Mesenchymal stem cell (in vitro differentiated cells and primary cell): ENCODE measurements around the gene NDE1.
"Not testable (repeated sequence)": the region's sequence is repeated elsewhere in the genome, so short reads cannot be mapped to it uniquely, and the experiment has no call there.

Source experiments
- DNase-seq: peaks from one replicate; pipeline ENCODE4 v3.0.0-alpha.2; 2013
- H2AFZ ChIP-seq: one replicate; pipeline ENCODE4 v1.6.1; 2013; ENCODE audit warnings: low read depth, mild to moderate bottlenecking, control low read depth, inconsistent platforms, low read length, moderate library complexity
- H2AK5ac ChIP-seq: 2 replicates; pipeline ENCODE4 v1.6.1; 2013; ENCODE audit warnings: low read length, moderate library complexity, mild to moderate bottlenecking, inconsistent platforms; ENCODE audit not compliant: severe bottlenecking
- H2BK120ac ChIP-seq: one replicate; pipeline ENCODE4 v1.6.1; 2013; ENCODE audit warnings: low read depth, mild to moderate bottlenecking, inconsistent platforms, low read length, moderate library complexity
- H2BK12ac ChIP-seq, 2 experiments: one replicate each; pipeline ENCODE4 v1.6.1; 2013; ENCODE audit warnings: inconsistent platforms in 2 of 2, low read length in 2 of 2, mild to moderate bottlenecking in 2 of 2, moderate library complexity in 2 of 2, control low read depth in 1 of 2
- H2BK15ac ChIP-seq: one replicate; pipeline ENCODE4 v1.6.1; 2013; ENCODE audit warnings: mild to moderate bottlenecking, low read depth, inconsistent platforms; ENCODE audit not compliant: poor library complexity, severe bottlenecking
- H2BK5ac ChIP-seq: 2 replicates; pipeline ENCODE4 v1.6.1; 2013; ENCODE audit warnings: low read depth, mild to moderate bottlenecking, low read length, control low read depth, inconsistent platforms; ENCODE audit not compliant: poor library complexity, severe bottlenecking
- H3K14ac ChIP-seq, 2 experiments: one replicate each; pipeline ENCODE4 v1.6.1; 2013; ENCODE audit warnings: inconsistent platforms in 2 of 2, low read length in 2 of 2, control low read depth in 1 of 2, mild to moderate bottlenecking in 1 of 2, moderate library complexity in 1 of 2
- H3K18ac ChIP-seq, 2 experiments: one replicate each; pipeline ENCODE4 v1.6.1; 2013; ENCODE audit warnings: inconsistent platforms in 2 of 2, low read length in 2 of 2, control low read depth in 1 of 2, low read depth in 1 of 2, mild to moderate bottlenecking in 1 of 2
- H3K23ac ChIP-seq, 2 experiments: one replicate each; pipeline ENCODE4 v1.6.1; 2013; ENCODE audit warnings: inconsistent platforms in 2 of 2, low read length in 2 of 2, mild to moderate bottlenecking in 2 of 2, moderate library complexity in 2 of 2, control low read depth in 1 of 2
- H3K27ac ChIP-seq: 2 replicates; pipeline ENCODE4 v1.5.1; 2013; ENCODE audit warnings: mild to moderate bottlenecking, moderate library complexity, low read length, control low read depth, inconsistent platforms; ENCODE audit not compliant: poor library complexity, severe bottlenecking
- H3K27me3 ChIP-seq, 2 experiments: 2 replicates each; pipeline versions ENCODE4 v1.6.1 to v1.7.0; 2013; ENCODE audit warnings: low read length in 2 of 2, mild to moderate bottlenecking in 2 of 2, moderate library complexity in 2 of 2, control low read depth in 1 of 2, inconsistent platforms in 1 of 2; ENCODE audit not compliant: control insufficient read depth in 1 of 2, insufficient read depth in 1 of 2
- H3K36me3 ChIP-seq, 2 experiments: 2 replicates each; pipeline versions ENCODE4 v1.6.1 to v1.7.0; 2013; ENCODE audit warnings: low read length in 2 of 2, control low read depth in 1 of 2, inconsistent platforms in 1 of 2, low read depth in 1 of 2, mild to moderate bottlenecking in 1 of 2; ENCODE audit not compliant: insufficient read depth in 2 of 2, control insufficient read depth in 1 of 2
- H3K4ac ChIP-seq, 2 experiments: one replicate each; pipeline ENCODE4 v1.6.1; 2013; ENCODE audit warnings: inconsistent platforms in 2 of 2, low read length in 2 of 2, mild to moderate bottlenecking in 2 of 2, moderate library complexity in 2 of 2, control low read depth in 1 of 2, low read depth in 1 of 2
- H3K4me1 ChIP-seq: 2 replicates; pipeline ENCODE4 v1.6.1; 2013; ENCODE audit warnings: low read depth, low read length, control low read depth; ENCODE audit not compliant: control insufficient read depth, insufficient read depth
- H3K4me2 ChIP-seq: 2 replicates; pipeline ENCODE4 v1.6.1; 2013; ENCODE audit warnings: low read length, mild to moderate bottlenecking, inconsistent platforms; ENCODE audit not compliant: poor library complexity, severe bottlenecking
- H3K4me3 ChIP-seq, 2 experiments: 2 replicates each; pipeline versions ENCODE4 v1.5.1 to v1.7.0; 2013; ENCODE audit warnings: low read length in 2 of 2, mild to moderate bottlenecking in 2 of 2, control low read depth in 1 of 2, low read depth in 1 of 2; ENCODE audit not compliant: insufficient read depth in 1 of 2
- H3K79me1 ChIP-seq: replicated peaks from 2 replicates; pipeline ENCODE4 v1.6.1; 2013; ENCODE audit warnings: mild to moderate bottlenecking, control low read depth, low read length, inconsistent platforms; ENCODE audit not compliant: poor library complexity, severe bottlenecking
- H3K9ac ChIP-seq: 2 replicates; pipeline ENCODE4 v1.7.0; 2013; ENCODE audit warnings: mild to moderate bottlenecking, low read length, moderate library complexity
- H3K9me3 ChIP-seq: 2 replicates; pipeline ENCODE4 v1.7.0; 2013; ENCODE audit warnings: mild to moderate bottlenecking, low read length; ENCODE audit not compliant: control insufficient read depth
- H4K8ac ChIP-seq: one replicate; pipeline ENCODE4 v1.6.1; 2013; ENCODE audit warnings: inconsistent platforms, mild to moderate bottlenecking, low read length, moderate library complexity
- H4K91ac ChIP-seq: one replicate; pipeline ENCODE4 v1.6.1; 2013; ENCODE audit warnings: mild to moderate bottlenecking, low read length, inconsistent platforms
- WGBS: methylation state at CpG from one replicate; pipeline ENCODE4 v1.1.7; 2013; ENCODE audit warnings: mixed read lengths; 5-methylcytosine and 5-hydroxymethylcytosine counted together

Gene NDE1

GRCh38 chr16:15725641-15726240, 75.7 kb downstream of the NDE1 start:
- Histone ChIP-seq H3K9ac (no peak overlapping the region), H3K9me3 (no peaks in the 10 kb centered on the region), H2AK5ac (no peak overlapping the region), H2BK5ac (no peak overlapping the region), H3K27me3 (no peaks in the 10 kb centered on the region), H3K18ac (no peak overlapping the region), H3K4me1 (peaks cover 2% of the 10 kb centered on the region), H2BK15ac (no peak overlapping the region), H4K8ac (no peak overlapping the region), H4K91ac (no peak overlapping the region), H2AFZ (no peak overlapping the region), H3K79me1 (no peaks in the 10 kb centered on the region), H3K23ac (no peak overlapping the region), H2BK12ac (no peak overlapping the region), H3K4ac (no peak overlapping the region), H2BK120ac (no peak overlapping the region), H3K4me2 (no peak overlapping the region), H3K27ac (no peak overlapping the region), H3K36me3 (peaks cover 22% of the 10 kb centered on the region in 2 experiments), H3K4me3 (no peak overlapping the region), H3K14ac (no peak overlapping the region)
- WGBS = 98% methylated on average over 5 of the region's 5 CpGs
- DNase-seq = no peak

- no peak for DNase-seq
- no peak overlapping the region for H2BK5ac ChIP-seq
Observed at GRCh38 chr16:15726715-15727114, 76.7 kb downstream of the NDE1 start.

GRCh38 chr16:15727697-15728096, 77.7 kb downstream of the NDE1 start:
- H2AK5ac ChIP-seq, H2BK12ac ChIP-seq, H3K4me3 ChIP-seq, DNase-seq, H3K4me2 ChIP-seq, H3K14ac ChIP-seq, H3K23ac ChIP-seq, H3K27me3 ChIP-seq, H4K91ac ChIP-seq, H2BK120ac ChIP-seq, H3K18ac ChIP-seq, H3K9ac ChIP-seq, H2BK5ac ChIP-seq, H4K8ac ChIP-seq, H3K79me1 ChIP-seq, H2AFZ ChIP-seq, H3K4me1 ChIP-seq, H3K4ac ChIP-seq, H3K9me3 ChIP-seq, H2BK15ac ChIP-seq, H3K27ac ChIP-seq: not testable (repeated sequence)
- peaks cover 20 to 22% of the 10 kb centered on the region in 2 experiments for H3K36me3 ChIP-seq
- WGBS = 97% methylated on average over 4 of the region's 5 CpGs

More at GRCh38 chr16:15726715-15727114, 76.7 kb downstream of the NDE1 start:
- H3K4ac ChIP-seq = no peak overlapping the region
- 91% methylated on average over 18 of the region's 18 CpGs for WGBS
- peaks cover 2% of the 10 kb centered on the region for H3K4me1 ChIP-seq
- no peak overlapping the region for H3K9ac ChIP-seq
- H2BK15ac ChIP-seq = no peak overlapping the region
- no peak overlapping the region for H3K14ac ChIP-seq
- no peaks in the 10 kb centered on the region for H3K27me3 ChIP-seq
- no peak overlapping the region for H3K23ac ChIP-seq
- H2BK12ac ChIP-seq = no peak overlapping the region
- no peak overlapping the region for H3K4me2 ChIP-seq
- H4K8ac ChIP-seq = no peak overlapping the region
- H3K18ac ChIP-seq = no peak overlapping the region
- no peak overlapping the region for H4K91ac ChIP-seq
- H3K36me3 ChIP-seq = peaks cover 17 to 22% of the 10 kb centered on the region in 2 experiments
- no peak overlapping the region for H2AK5ac ChIP-seq
- H3K27ac ChIP-seq = no peak overlapping the region
- H3K9me3 ChIP-seq = no peaks in the 10 kb centered on the region
- no peak overlapping the region for H2AFZ ChIP-seq
- no peaks in the 10 kb centered on the region for H3K79me1 ChIP-seq
- H2BK120ac ChIP-seq = no peak overlapping the region
- H3K4me3 ChIP-seq = no peak overlapping the region

GRCh38 chr16:15729152-15729551, 79.1 kb downstream of the NDE1 start:
- Histone ChIP-seq H4K91ac (no peak overlapping the region), H3K9ac (no peak overlapping the region), H3K9me3 (no peaks in the 10 kb centered on the region), H3K4me2 (no peak overlapping the region), H3K27ac (no peak overlapping the region), H2BK120ac (no peak overlapping the region), H3K14ac (no peak overlapping the region), H2AFZ (no peak overlapping the region), H3K79me1 (no peaks in the 10 kb centered on the region), H3K4ac (no peak overlapping the region), H3K4me3 (no peak overlapping the region), H3K36me3 (peaks cover 16 to 19% of the 10 kb centered on the region in 2 experiments), H4K8ac (no peak overlapping the region), H3K27me3 (no peaks in the 10 kb centered on the region), H3K23ac (no peak overlapping the region), H2BK15ac (no peak overlapping the region), H2BK5ac (peak overlapping the region; percentile 14), H3K18ac (no peak overlapping the region), H2AK5ac (no peak overlapping the region), H3K4me1 (peaks cover 2% of the 10 kb centered on the region), H2BK12ac (no peak overlapping the region)
- WGBS = 97% methylated on average over 7 of the region's 7 CpGs
- no peak for DNase-seq
